GM19351 (cell line): ENCODE results near the gene TRIM40.
A peak's percentile ranks its signal among the peaks of the same experiment; 100 is the strongest.
"Not testable (repeated sequence)": the region's sequence is repeated elsewhere in the genome, so short reads cannot be mapped to it uniquely, and the experiment has no call there.

Experiments used
- ATAC-seq: cut with Tn5 transposase; IDR thresholded peaks from one replicate; pipeline ENCODE4 v1.9.1; 2021; ENCODE audit warnings: mild to moderate bottlenecking, moderate library complexity; ENCODE audit not compliant: unreplicated experiment

TRIM40 gene

GRCh38 chr6:30113003-30113759, 22.8 kb upstream of the TRIM40 start, which contains the start of gene TRIM31:
Gene TRIM31 (minus strand): TSS chr6:30113090. CDS start chr6:30112805, 285 bp downstream.
- no peak for ATAC-seq

GRCh38 chr6:30113841-30114240, 22.1 kb upstream of the TRIM40 start:
- ATAC-seq = no peak

DNA sequence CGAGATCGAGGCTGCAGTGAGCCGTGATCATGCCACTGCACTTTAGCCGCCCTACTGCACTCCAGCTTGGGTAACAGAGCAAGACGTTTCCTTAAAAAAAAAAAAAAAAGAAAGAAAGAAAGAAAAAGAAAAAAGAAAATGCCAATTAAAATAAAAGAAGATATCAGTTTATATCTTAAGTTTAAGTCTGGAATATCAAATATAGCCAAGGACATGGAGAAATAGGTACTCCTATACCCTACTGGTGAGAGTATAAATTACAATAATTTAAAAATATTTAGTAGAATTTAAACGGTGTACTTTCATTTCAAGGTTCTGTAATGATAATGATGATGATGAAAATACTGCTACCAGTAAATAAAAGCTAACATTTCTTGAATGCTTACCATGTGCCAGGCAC, 19.2 kb upstream of the TRIM40 start:
- no peak for ATAC-seq

- ATAC-seq = not testable (repeated sequence)
These were observed 17.2 kb upstream of the TRIM40 start for GRCh38 chr6:30118691-30119090.

DNA sequence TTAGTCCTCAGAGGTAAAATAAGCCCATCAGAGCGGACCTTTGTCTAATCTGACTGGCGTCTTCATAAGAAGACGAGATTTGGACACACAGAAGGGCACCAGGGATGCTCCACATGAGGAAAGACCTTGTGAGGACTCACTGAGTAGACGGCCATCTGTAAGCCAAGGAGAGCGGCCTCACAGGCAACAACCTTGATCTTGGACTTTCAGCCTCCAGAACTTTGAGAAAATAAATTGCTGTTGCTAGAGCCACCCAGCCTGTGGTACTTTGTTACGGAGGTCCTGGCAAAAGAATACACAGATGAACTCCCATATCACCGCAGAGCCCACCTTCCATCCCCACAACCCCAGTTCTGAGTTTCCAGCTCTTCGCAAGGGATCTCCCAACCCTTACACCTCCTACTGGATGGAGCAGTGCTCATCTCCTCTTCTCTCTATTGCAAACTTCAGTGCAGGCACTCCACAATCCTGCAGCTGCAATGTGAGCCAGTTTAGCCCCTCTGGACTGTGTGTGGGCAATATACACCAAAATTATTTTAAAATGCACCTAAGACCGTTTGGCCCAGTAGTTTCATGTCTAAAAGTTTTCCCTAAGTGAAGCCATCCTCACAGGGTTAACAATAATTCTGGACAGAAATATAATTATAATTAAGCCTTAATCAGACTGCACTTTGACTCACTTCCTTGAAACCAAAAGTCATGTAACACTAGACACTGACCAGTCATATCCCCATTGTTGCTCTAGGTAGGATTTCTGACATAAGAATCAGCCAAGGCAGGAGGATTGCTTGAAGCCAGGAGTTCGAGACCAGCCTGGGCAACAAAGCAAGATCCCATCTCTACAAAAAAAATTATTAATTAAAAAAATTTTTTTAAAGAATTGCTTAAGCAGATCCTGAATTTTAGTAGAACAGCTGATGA, 14.2 kb upstream of the TRIM40 start:
- ATAC-seq = no peak

DNA sequence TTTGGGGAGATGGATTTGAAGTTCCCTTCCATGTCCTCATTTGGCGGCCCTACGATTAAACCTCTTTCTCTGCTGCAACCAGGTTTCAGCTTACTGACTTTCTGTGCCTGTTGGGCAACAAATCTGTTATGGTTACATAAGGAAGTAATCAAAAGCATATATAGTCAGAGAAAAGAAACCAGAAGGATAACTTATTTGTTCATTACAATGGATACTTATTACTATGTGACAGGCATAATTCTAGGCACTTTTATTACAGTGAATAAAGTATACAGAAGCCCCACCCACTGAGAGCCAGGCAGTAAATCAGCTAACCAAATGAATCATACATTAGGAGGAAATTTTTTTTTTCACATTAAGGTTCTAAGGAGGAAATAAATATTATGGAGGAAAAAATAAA, 13.4 kb upstream of the TRIM40 start:
- ATAC-seq = no peak

DNA sequence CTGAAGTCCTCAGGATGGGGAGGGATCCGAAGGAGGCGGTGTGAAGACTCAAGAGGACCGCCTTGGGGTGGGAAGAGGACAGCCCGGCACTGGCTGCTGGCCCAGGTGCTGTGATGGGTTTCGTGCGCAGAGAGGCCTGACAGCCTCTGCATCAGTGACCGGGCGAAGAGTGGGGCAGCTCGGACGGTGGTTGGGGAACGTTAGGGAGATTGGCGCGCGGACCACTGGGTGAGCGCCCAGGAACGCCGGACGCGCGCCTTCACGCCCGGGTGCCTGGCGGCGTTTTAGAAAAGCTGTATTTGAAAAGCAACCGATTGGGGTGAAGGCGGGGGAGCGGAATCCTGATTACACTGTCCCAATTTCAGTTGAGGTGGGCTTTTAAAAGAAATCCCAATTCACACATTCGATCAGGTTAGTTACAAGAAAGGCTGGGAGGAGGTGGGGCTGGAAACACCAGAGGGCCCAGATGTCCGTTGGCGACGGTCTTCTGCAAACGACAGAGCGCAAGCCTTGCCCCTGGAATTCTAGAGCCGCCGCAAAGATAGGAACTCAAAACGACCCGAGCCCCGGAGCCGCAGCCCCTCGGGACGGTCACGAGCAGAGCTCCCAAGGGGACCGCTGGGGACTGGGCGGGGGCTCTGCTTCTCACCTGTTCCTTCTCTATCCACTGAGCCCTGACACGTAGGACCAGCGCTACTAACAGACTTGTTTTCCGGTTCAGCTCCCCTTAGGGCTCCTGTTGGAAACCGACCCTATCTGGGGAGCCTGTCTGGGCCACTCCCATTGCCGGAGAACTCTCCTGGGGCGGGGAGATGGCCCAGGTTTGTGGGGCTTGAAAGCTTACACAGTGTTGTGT, 8.5 kb upstream of the TRIM40 start:
- ATAC-seq = no peak

GRCh38 chr6:30129265-30130178, 6.4 kb upstream of the TRIM40 start:
- no peak for ATAC-seq

GRCh38 chr6:30130179-30130679, 5.7 kb upstream of the TRIM40 start:
- ATAC-seq = no peak

DNA sequence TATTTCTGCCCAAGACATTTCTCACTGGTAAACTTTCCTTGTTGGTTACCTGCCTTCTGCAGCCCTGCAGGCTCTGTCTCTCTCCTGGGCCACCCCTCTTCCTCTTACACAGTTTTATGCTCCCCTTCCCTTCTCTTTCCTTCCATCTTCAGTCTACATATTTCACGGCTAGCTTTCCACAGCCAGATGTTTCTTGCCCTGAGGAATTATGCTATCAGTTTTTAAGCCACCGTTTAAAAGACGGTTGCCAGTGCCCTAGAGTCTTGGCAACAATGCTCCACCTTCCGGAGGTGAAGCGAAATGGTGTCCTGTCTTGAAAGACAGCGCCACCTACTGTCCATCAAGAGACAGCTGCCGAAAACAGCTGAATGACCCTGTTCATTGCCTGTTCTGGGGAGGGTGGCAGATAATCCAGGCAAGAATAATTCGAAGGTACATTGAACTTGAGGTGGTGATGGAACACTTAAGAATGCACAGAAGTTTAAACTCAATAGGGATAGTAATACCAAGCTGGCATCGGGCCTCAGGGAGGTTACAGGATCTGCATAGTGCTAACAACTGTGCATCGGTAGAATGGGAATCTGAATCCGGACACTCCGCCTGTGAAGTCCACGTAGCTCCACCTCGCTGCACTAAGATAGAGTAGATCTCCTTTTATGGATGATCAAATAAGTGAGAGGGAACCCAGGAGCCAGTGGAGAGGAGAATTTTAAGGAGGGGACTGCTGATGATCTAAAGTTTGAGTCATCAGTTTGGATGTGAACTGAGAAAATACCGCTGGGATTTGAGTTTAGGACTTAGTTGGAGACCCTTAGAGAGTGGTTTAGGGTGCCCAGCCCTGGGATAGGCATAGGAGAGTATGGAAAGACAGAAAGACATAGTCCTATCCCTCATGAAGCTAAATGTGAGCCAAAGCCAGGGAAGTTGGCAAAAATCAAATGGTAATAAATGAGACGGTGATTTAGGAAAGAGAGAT, 4.8 kb upstream of the TRIM40 start:
- ATAC-seq = peak; percentile 55

- ATAC-seq = no peak
These were observed 3.9 kb upstream of the TRIM40 start for GRCh38 chr6:30131947-30132497.

DNA sequence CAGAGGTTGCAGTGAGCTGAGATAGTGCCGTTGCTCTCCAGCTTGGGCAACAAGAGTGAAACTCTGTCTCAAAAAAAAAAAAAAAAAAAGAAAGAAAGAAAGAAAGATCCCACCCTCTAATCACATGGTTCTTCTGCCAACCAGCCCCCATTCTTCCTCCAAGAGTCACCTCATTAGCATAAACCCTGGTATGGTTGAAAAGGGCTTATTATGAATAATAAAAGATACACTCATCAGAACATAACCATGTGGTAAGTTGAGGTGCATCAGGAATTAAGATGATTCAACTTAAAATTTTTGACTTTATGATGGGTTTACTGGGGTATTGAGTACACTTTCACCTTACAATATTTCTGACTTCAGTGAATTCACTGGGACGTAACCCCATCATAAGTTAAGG, 793 bp upstream of the TRIM40 start:
- no peak for ATAC-seq

DNA sequence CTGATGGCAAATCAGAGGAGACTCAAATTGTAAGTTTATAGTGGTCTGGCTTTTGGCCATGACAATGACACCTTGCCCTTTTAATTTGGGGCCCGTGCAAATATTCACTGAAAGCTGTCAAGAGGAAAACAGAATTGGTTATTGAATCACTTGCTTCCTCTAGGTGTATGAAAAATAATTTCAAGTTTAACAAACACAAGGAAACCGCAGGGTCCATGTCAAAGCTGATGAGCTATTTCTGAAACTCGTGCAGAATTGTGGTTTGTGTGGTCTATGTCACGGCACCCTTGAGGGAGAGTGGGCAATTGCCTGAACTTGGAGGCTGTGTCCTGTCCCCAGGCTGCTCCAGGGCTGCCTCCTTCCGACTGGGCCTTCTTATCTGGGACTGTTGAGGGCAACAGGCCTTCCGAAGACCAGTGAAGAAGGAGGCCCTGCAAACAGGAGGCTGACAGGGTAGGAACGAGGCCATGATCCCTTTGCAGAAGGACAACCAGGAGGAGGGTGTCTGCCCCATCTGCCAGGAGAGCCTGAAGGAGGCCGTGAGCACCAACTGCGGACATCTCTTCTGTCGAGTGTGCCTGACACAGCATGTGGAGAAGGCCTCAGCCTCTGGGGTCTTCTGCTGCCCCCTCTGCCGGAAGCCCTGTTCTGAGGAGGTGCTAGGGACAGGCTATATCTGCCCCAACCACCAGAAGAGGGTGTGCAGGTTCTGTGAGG, 788 bp downstream of the TRIM40 start:
- ATAC-seq = no peak

- not testable (repeated sequence) for ATAC-seq
These were observed 4.3 kb downstream of the TRIM40 start for GRCh38 chr6:30140240-30140639.

GRCh38 chr6:30142665-30143064, 6.7 kb downstream of the TRIM40 start:
- ATAC-seq = no peak

- ATAC-seq = no peak
These were observed 7.8 kb downstream of the TRIM40 start for GRCh38 chr6:30143780-30144179.

DNA sequence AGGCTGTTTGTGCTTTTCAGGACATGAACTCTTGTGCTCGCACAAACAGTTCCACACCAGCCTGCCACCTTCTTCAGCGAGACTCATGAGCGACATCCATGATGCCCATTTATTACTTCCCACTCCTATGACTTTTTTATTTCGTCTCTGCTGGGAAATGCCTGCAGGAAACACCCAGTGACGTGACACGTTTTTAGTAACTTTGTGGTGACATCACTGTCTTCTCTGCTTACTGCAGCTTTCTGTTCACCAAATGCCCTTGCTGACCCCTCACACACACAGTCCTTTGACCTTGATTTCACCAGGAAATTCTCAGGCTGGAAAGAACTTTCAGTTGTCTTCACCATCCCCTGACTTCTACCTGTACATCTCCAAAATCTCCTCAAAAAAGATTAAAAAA, 8.9 kb downstream of the TRIM40 start:
- ATAC-seq = no peak

- no peak for ATAC-seq
These were observed 9.9 kb downstream of the TRIM40 start for GRCh38 chr6:30145818-30146217.
